Neuron (in vitro differentiated cells): Measurements from ENCODE around the gene NKIRAS1.
A peak's percentile ranks its signal among the peaks of the same experiment; 100 is the strongest.
"Not testable (repeated sequence)": the region's sequence is repeated elsewhere in the genome, so short reads cannot be mapped to it uniquely, and the experiment has no call there.

Source experiments
- H2AFZ ChIP-seq: one replicate; pipeline ENCODE4 v1.6.1; 2013; ENCODE audit warnings: low read depth, mild to moderate bottlenecking, inconsistent platforms, low read length, moderate library complexity
- H3K27me3 ChIP-seq: one replicate; pipeline ENCODE4 v1.6.1; 2013; ENCODE audit warnings: low read length; ENCODE audit not compliant: insufficient read depth
- H3K36me3 ChIP-seq: one replicate; pipeline ENCODE4 v1.6.1; 2013; ENCODE audit warnings: low read length; ENCODE audit not compliant: insufficient read depth
- H3K4me1 ChIP-seq: one replicate; pipeline ENCODE4 v1.6.1; 2013; ENCODE audit warnings: low read length; ENCODE audit not compliant: insufficient read depth
- H3K4me3 ChIP-seq: 2 replicates; pipeline ENCODE4 v1.5.1; 2013; ENCODE audit warnings: mild to moderate bottlenecking, low read length, moderate library complexity
- H3K9me3 ChIP-seq: one replicate; pipeline ENCODE4 v1.6.1; 2013; ENCODE audit warnings: low read length

NKIRAS1 gene

GRCh38 chr3:23928524-23928923, 11.7 kb upstream of the NKIRAS1 start:
- Histone ChIP-seq H3K4me1 (peaks cover 1% of the 10 kb centered on the region), H3K36me3 (no peaks in the 10 kb centered on the region), H2AFZ (no peak overlapping the region), H3K4me3 (no peak overlapping the region), H3K9me3 (no peaks in the 10 kb centered on the region), H3K27me3 (no peaks in the 10 kb centered on the region)

- Histone ChIP-seq H3K4me3 (no peak overlapping the region), H3K9me3 (no peaks in the 10 kb centered on the region), H2AFZ (no peak overlapping the region), H3K4me1 (no peaks in the 10 kb centered on the region), H3K27me3 (no peaks in the 10 kb centered on the region), H3K36me3 (no peaks in the 10 kb centered on the region)
Observed at GRCh38 chr3:23926736-23927135, 9.9 kb upstream of the NKIRAS1 start.

- H3K27me3 ChIP-seq = no peaks in the 10 kb centered on the region
- no peaks in the 10 kb centered on the region for H3K36me3 ChIP-seq
- H3K4me3 ChIP-seq = no peak overlapping the region
- no peaks in the 10 kb centered on the region for H3K9me3 ChIP-seq
- H2AFZ ChIP-seq = no peak overlapping the region
- H3K4me1 ChIP-seq = no peaks in the 10 kb centered on the region
Observed at GRCh38 chr3:23926246-23926645, 9.5 kb upstream of the NKIRAS1 start.

- Histone ChIP-seq H3K4me1 (peaks cover 2% of the 10 kb centered on the region), H3K4me3 (no peak overlapping the region), H3K27me3 (no peaks in the 10 kb centered on the region), H3K36me3 (peaks cover 18% of the 10 kb centered on the region), H3K9me3 (no peaks in the 10 kb centered on the region), H2AFZ (no peak overlapping the region)
Observed at GRCh38 chr3:23923786-23924185, 7.0 kb upstream of the NKIRAS1 start.

GRCh38 chr3:23921052-23921511, 4.3 kb upstream of the NKIRAS1 start:
- no peaks in the 10 kb centered on the region for H3K9me3 ChIP-seq
- H3K4me1 ChIP-seq = peaks cover 11% of the 10 kb centered on the region
- no peak overlapping the region for H2AFZ ChIP-seq
- no peak overlapping the region for H3K4me3 ChIP-seq
- H3K36me3 ChIP-seq = peaks cover 28% of the 10 kb centered on the region
- no peaks in the 10 kb centered on the region for H3K27me3 ChIP-seq

- Histone ChIP-seq H2AFZ (no peak overlapping the region), H3K4me3 (no peak overlapping the region), H3K9me3 (no peaks in the 10 kb centered on the region), H3K4me1 (peaks cover 19% of the 10 kb centered on the region), H3K27me3 (no peaks in the 10 kb centered on the region), H3K36me3 (peaks cover 28% of the 10 kb centered on the region)
Observed at GRCh38 chr3:23920151-23920655, 3.4 kb upstream of the NKIRAS1 start.

GRCh38 chr3:23919628-23920027, 2.8 kb upstream of the NKIRAS1 start:
- Histone ChIP-seq H3K36me3 (peaks cover 28% of the 10 kb centered on the region), H3K27me3 (no peaks in the 10 kb centered on the region), H2AFZ (no peak overlapping the region), H3K4me3 (no peak overlapping the region), H3K4me1 (peaks cover 25% of the 10 kb centered on the region), H3K9me3 (no peaks in the 10 kb centered on the region)

- Histone ChIP-seq H3K4me3 (peak overlapping the region; percentile 86), H3K4me1 (peaks cover 30% of the 10 kb centered on the region), H3K36me3 (peaks cover 28% of the 10 kb centered on the region)
- H3K9me3 ChIP-seq, H3K27me3 ChIP-seq, H2AFZ ChIP-seq: not testable (repeated sequence)
Observed at GRCh38 chr3:23918331-23918730, 1.5 kb upstream of the NKIRAS1 start.

GRCh38 chr3:23917679-23918303, 1.0 kb upstream of the NKIRAS1 start:
- H3K4me3 ChIP-seq = peak overlapping the region; percentile 86
- H2AFZ ChIP-seq, H3K27me3 ChIP-seq, H3K9me3 ChIP-seq: not testable (repeated sequence)
- H3K4me1 ChIP-seq = peaks cover 30% of the 10 kb centered on the region
- peaks cover 28% of the 10 kb centered on the region for H3K36me3 ChIP-seq

- Histone ChIP-seq H3K9me3 (no peaks in the 10 kb centered on the region), H3K4me3 (peak overlapping the region; percentile 86), H2AFZ (peak overlapping the region; percentile 82), H3K4me1 (peaks cover 30% of the 10 kb centered on the region), H3K36me3 (peaks cover 28% of the 10 kb centered on the region), H3K27me3 (no peaks in the 10 kb centered on the region)
Observed at GRCh38 chr3:23916152-23916885, 471 bp downstream of the NKIRAS1 start.

- Histone ChIP-seq H3K36me3 (peaks cover 25% of the 10 kb centered on the region), H2AFZ (peak overlapping the region; percentile 82), H3K4me3 (peak overlapping the region; percentile 86), H3K9me3 (no peaks in the 10 kb centered on the region), H3K27me3 (no peaks in the 10 kb centered on the region), H3K4me1 (peaks cover 30% of the 10 kb centered on the region)
Observed at GRCh38 chr3:23915537-23916108, 1.2 kb downstream of the NKIRAS1 start.

- Histone ChIP-seq H3K9me3 (no peaks in the 10 kb centered on the region), H3K36me3 (peaks cover 25% of the 10 kb centered on the region), H3K27me3 (no peaks in the 10 kb centered on the region), H3K4me3 (no peak overlapping the region), H2AFZ (no peak overlapping the region), H3K4me1 (peaks cover 30% of the 10 kb centered on the region)
Observed at GRCh38 chr3:23913873-23914743, 2.7 kb downstream of the NKIRAS1 start.
